KMS-11 (cell line): ENCODE results near the gene PCDHGB7.

Experiments
- H2AFZ ChIP-seq: fragments of 200-600 bp; sonication (generic); 2 replicates; pipeline ENCODE4 v1.6.1; 2016; ENCODE audit warnings: antibody characterized with exemption, mixed run types, low read depth
- H3K27ac ChIP-seq: fragments of 200-600 bp; sonication (generic); 2 replicates; pipeline ENCODE4 v1.6.1; 2016; ENCODE audit warnings: mild to moderate bottlenecking, mixed run types
- H3K27me3 ChIP-seq: fragments of 200-600 bp; sonication (generic); 2 replicates; pipeline ENCODE4 v1.6.1; 2017; ENCODE audit warnings: mild to moderate bottlenecking, low read depth, mixed run types, moderate library complexity; ENCODE audit not compliant: insufficient read depth
- H3K36me3 ChIP-seq: fragments of 200-600 bp; sonication (generic); 2 replicates; pipeline ENCODE4 v1.6.1; 2017; ENCODE audit warnings: mild to moderate bottlenecking, mixed run types; ENCODE audit not compliant: insufficient read depth
- H3K4me1 ChIP-seq: fragments of 200-600 bp; sonication (generic); 2 replicates; pipeline ENCODE4 v1.6.1; 2016; ENCODE audit warnings: mild to moderate bottlenecking, low read depth, mixed run types; ENCODE audit not compliant: poor library complexity, severe bottlenecking
- H3K4me2 ChIP-seq: fragments of 200-600 bp; sonication (generic); 2 replicates; pipeline ENCODE4 v1.7.0; 2016; ENCODE audit warnings: mild to moderate bottlenecking, mixed run types
- H3K4me3 ChIP-seq: fragments of 200-600 bp; sonication (generic); IDR thresholded peaks from 2 replicates; pipeline ENCODE4 v1.6.1; 2017; ENCODE audit warnings: low read depth, low read length, mixed read lengths; ENCODE audit not compliant: insufficient read depth
- H3K79me2 ChIP-seq: fragments of 200-600 bp; sonication (generic); 2 replicates; pipeline ENCODE4 v1.6.1; 2016; ENCODE audit warnings: low read depth, mixed run types; ENCODE audit not compliant: insufficient read depth
- H3K9ac ChIP-seq: fragments of 200-600 bp; sonication (generic); 2 replicates; pipeline ENCODE4 v1.6.1; 2016; ENCODE audit warnings: mild to moderate bottlenecking, mixed run types
- H4K20me1 ChIP-seq: fragments of 200-600 bp; sonication (generic); 2 replicates; pipeline ENCODE4 v1.6.1; 2016; ENCODE audit warnings: mild to moderate bottlenecking, mixed run types; ENCODE audit not compliant: insufficient read depth
- TF ChIP-seq, protein P1 (sequence below): fragments of 200-600 bp; sonication (generic); conservative IDR thresholded peaks from 2 replicates; pipeline ENCODE4 v1.6.1; 2017; ENCODE audit warnings: low read depth, mild to moderate bottlenecking, antibody characterized with exemption, low read length, moderate library complexity, mixed read lengths

PCDHGB7 gene

GRCh38 chr5:141434006-141434405 lies 16.5 kb downstream of the PCDHGB7 start:
- no peak overlapping the region for H2AFZ ChIP-seq
- H3K27me3 ChIP-seq: no peaks in the 10 kb centered on the region
- no peaks in the 10 kb centered on the region for H3K79me2 ChIP-seq
- H4K20me1 ChIP-seq: no peaks in the 10 kb centered on the region
- H3K4me3 ChIP-seq: no peak overlapping the region
- TF ChIP-seq, protein P1, sequence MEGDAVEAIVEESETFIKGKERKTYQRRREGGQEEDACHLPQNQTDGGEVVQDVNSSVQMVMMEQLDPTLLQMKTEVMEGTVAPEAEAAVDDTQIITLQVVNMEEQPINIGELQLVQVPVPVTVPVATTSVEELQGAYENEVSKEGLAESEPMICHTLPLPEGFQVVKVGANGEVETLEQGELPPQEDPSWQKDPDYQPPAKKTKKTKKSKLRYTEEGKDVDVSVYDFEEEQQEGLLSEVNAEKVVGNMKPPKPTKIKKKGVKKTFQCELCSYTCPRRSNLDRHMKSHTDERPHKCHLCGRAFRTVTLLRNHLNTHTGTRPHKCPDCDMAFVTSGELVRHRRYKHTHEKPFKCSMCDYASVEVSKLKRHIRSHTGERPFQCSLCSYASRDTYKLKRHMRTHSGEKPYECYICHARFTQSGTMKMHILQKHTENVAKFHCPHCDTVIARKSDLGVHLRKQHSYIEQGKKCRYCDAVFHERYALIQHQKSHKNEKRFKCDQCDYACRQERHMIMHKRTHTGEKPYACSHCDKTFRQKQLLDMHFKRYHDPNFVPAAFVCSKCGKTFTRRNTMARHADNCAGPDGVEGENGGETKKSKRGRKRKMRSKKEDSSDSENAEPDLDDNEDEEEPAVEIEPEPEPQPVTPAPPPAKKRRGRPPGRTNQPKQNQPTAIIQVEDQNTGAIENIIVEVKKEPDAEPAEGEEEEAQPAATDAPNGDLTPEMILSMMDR: no peak
- no peak overlapping the region for H3K9ac ChIP-seq
- H3K36me3 ChIP-seq: no peaks in the 10 kb centered on the region
- H3K4me1 ChIP-seq: no peaks in the 10 kb centered on the region
- H3K27ac ChIP-seq: no peak overlapping the region
- H3K4me2 ChIP-seq: no peak overlapping the region

DNA sequence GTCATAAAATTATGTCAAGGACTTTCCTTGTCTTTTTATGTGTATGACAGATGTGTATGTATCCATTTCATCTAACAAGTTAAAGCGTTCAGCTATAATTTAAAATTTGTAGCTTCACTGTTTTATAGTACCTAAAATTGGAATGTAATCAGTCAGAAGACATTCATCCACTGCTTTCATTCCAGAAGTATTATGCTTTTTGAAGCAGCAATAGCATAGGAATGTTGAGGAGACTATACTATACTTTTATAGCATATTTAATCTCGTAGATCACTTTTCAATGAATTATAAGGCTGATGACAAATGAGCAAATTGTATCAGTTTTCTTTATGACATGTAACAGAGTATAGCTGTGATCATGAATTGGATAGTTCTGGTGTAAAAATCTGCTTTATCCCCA lies 19.7 kb downstream of the PCDHGB7 start:
- Histone ChIP-seq H3K4me3 (no peak overlapping the region), H3K36me3 (no peaks in the 10 kb centered on the region), H3K79me2 (no peaks in the 10 kb centered on the region), H3K9ac (no peak overlapping the region), H3K4me2 (no peak overlapping the region), H2AFZ (no peak overlapping the region), H3K27ac (no peak overlapping the region), H3K4me1 (no peaks in the 10 kb centered on the region), H4K20me1 (no peaks in the 10 kb centered on the region), H3K27me3 (no peaks in the 10 kb centered on the region)
- TF ChIP-seq, protein P1: no peak

DNA sequence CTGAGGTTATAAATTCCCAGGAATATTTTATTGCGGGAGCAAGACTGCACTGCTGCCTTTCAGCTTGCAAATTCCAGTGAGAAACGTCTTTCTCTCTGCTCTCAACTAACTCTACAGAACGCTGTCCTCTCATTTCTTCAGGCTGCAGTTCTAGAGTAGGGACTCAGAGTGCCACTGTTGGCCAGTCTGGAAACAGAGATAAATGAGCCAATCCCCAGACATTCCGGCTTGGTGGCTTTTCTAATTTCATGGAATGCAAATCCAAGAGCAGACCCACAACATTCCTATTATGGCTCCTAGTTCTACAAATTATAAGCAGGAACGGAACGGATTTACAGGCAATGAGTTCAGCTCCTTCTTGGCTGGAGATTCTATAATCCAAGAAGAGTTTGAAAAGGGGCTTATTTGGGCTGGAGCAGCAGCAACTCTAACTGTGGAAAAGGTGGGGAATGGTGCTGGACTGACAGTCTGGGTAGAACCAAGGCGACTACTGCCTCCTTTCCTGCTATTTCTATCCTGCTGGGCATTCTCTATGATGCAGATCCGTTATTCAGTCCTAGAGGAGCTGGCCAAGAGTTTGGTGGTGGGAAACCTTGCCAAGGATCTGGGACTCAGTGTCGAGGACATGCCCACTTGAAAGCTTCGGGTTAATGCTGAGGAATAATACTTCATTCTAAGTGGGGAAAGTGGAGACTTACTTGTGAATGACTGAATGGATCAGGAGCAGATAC lies 22.1 kb downstream of the PCDHGB7 start:
- Histone ChIP-seq H3K27me3 (no peaks in the 10 kb centered on the region), H3K9ac (no peak overlapping the region), H3K4me3 (no peak overlapping the region), H2AFZ (no peak overlapping the region), H3K79me2 (no peaks in the 10 kb centered on the region), H3K36me3 (no peaks in the 10 kb centered on the region), H3K4me1 (no peaks in the 10 kb centered on the region), H4K20me1 (no peaks in the 10 kb centered on the region), H3K4me2 (no peak overlapping the region), H3K27ac (no peak overlapping the region)
- TF ChIP-seq, protein P1: no peak

- Histone ChIP-seq H3K27ac (no peak overlapping the region), H3K27me3 (no peaks in the 10 kb centered on the region), H3K9ac (no peak overlapping the region), H3K4me3 (no peak overlapping the region), H3K79me2 (no peaks in the 10 kb centered on the region), H3K36me3 (no peaks in the 10 kb centered on the region), H3K4me2 (no peak overlapping the region), H2AFZ (no peak overlapping the region), H3K4me1 (no peaks in the 10 kb centered on the region), H4K20me1 (no peaks in the 10 kb centered on the region)
- TF ChIP-seq, protein P1: no peak
Measured at GRCh38 chr5:141440341-141440740, 22.9 kb downstream of the PCDHGB7 start.
